WTC11 (cell line): ENCODE data around the gene HIBADH. TPM values are rescaled to one million over a fixed set of nuclear protein-coding genes. Genes with fewer than 3 reads are reported as not detected.
"Not testable (repeated sequence)": the region's sequence is repeated elsewhere in the genome, so short reads cannot be mapped to it uniquely, and the experiment has no call there.

Source experiments
- ATAC-seq: fragments of 200-7000 bp; cut with Tn5 transposase; 2 replicates; pipeline ENCODE4 v1.10.0; 2021; ENCODE audit warnings: mild to moderate bottlenecking, moderate library complexity
- CTCF ChIA-PET: fragments of 300-600 bp; sonication (Branson Sonifier 250); formaldehyde crosslinking; loops from one replicate; lab custom pipeline; 2021; ENCODE audit warnings: antibody characterized with exemption; lab: Charles Lee
- POLR2A ChIA-PET: fragments of 350-600 bp; sonication (Branson Sonifier 250); formaldehyde crosslinking; loops from one replicate; lab custom pipeline; 2021; ENCODE audit warnings: antibody characterized with exemption; lab: Charles Lee
- DNase-seq: peaks from one replicate; pipeline ENCODE4 v3.0.0; 2021; ENCODE audit warnings: low spot score
- H3K27ac Mint-ChIP-seq: 2 replicates; pipeline ENCODE4 v1.8.0; 2021; ENCODE audit warnings: mixed read lengths
- H3K27me3 Mint-ChIP-seq: 2 replicates; pipeline ENCODE4 v1.8.0; 2021; ENCODE audit warnings: low read depth, mild to moderate bottlenecking, moderate library complexity, mixed read lengths
- H3K36me3 Mint-ChIP-seq: 2 replicates; pipeline ENCODE4 v1.8.0; 2021; ENCODE audit warnings: mixed read lengths
- H3K4me1 Mint-ChIP-seq: 2 replicates; pipeline ENCODE4 v1.8.0; 2022; ENCODE audit warnings: mixed read lengths
- H3K4me3 Mint-ChIP-seq: 2 replicates; pipeline ENCODE4 v1.8.0; 2021; ENCODE audit warnings: mild to moderate bottlenecking, moderate library complexity, mixed read lengths
- H3K9me3 Mint-ChIP-seq: 2 replicates; pipeline ENCODE4 v1.8.0; 2021; ENCODE audit warnings: mixed read lengths
- ATF1 ChIP-seq: sonication (generic); formaldehyde crosslinking; IDR thresholded peaks from 2 replicates; pipeline ENCODE4 v1.8.1; 2023; ENCODE audit warnings: mild to moderate bottlenecking, moderate library complexity, missing genetic modification reagents
- CREM ChIP-seq: sonication (generic); formaldehyde crosslinking; IDR thresholded peaks from 2 replicates; pipeline ENCODE4 v1.8.1; 2022; ENCODE audit warnings: mild to moderate bottlenecking, missing genetic modification reagents, moderate library complexity
- ETV6 ChIP-seq: sonication (generic); formaldehyde crosslinking; IDR thresholded peaks from 2 replicates; pipeline ENCODE4 v1.8.1; 2022; ENCODE audit warnings: mild to moderate bottlenecking, missing genetic modification reagents
- HMGA2 ChIP-seq: fragments of 250-450 bp; sonication (Bioruptor Pico); IDR thresholded peaks from 2 replicates; pipeline ENCODE4 v1.4.0; 2021; ENCODE audit warnings: mild to moderate bottlenecking, moderate library complexity
- MXD4 ChIP-seq: fragments of 250-450 bp; sonication (Bioruptor Pico); IDR thresholded peaks from 2 replicates; pipeline ENCODE4 v1.8.0; 2021; ENCODE audit warnings: mild to moderate bottlenecking, moderate library complexity, borderline replicate concordance
- MYBL2 ChIP-seq: sonication (generic); formaldehyde crosslinking; IDR thresholded peaks from 2 replicates; pipeline ENCODE4 v1.8.1; 2023; ENCODE audit warnings: mild to moderate bottlenecking, moderate library complexity, missing genetic modification reagents
- NFYB ChIP-seq: sonication (generic); formaldehyde crosslinking; conservative IDR thresholded peaks from 2 replicates; pipeline ENCODE4 v1.8.0; 2022; ENCODE audit warnings: low read depth, missing genetic modification reagents
- OVOL2 ChIP-seq: fragments of 250-450 bp; sonication (Bioruptor Pico); IDR thresholded peaks from 2 replicates; pipeline ENCODE4 v1.9.0; 2021; ENCODE audit warnings: mild to moderate bottlenecking, borderline replicate concordance
- PRRX2 ChIP-seq: fragments of 250-450 bp; sonication (Bioruptor Pico); IDR thresholded peaks from 2 replicates; pipeline ENCODE4 v1.8.0; 2021; ENCODE audit warnings: mild to moderate bottlenecking
- RELA ChIP-seq: sonication (generic); formaldehyde crosslinking; IDR thresholded peaks from 2 replicates; pipeline ENCODE4 v1.8.1; 2022; ENCODE audit warnings: missing genetic modification reagents, mild to moderate bottlenecking, borderline replicate concordance
- SP1 ChIP-seq: sonication (generic); formaldehyde crosslinking; conservative IDR thresholded peaks from 2 replicates; pipeline ENCODE4 v1.8.1; 2022; ENCODE audit warnings: missing genetic modification reagents
- TCF7 ChIP-seq: sonication (generic); formaldehyde crosslinking; IDR thresholded peaks from 2 replicates; pipeline ENCODE4 v1.8.0; 2022; ENCODE audit warnings: mild to moderate bottlenecking, low read depth, missing genetic modification reagents, moderate library complexity
- TEAD4 ChIP-seq: sonication (generic); formaldehyde crosslinking; IDR thresholded peaks from 2 replicates; pipeline ENCODE4 v1.8.0; 2022; ENCODE audit warnings: mild to moderate bottlenecking, missing genetic modification reagents
- TP53 ChIP-seq: sonication (generic); formaldehyde crosslinking; IDR thresholded peaks from 2 replicates; pipeline ENCODE4 v1.8.1; 2023; ENCODE audit warnings: mild to moderate bottlenecking, missing genetic modification reagents
- ZBTB21 ChIP-seq: sonication (generic); formaldehyde crosslinking; IDR thresholded peaks from 2 replicates; pipeline ENCODE4 v1.8.1; 2023; ENCODE audit warnings: mild to moderate bottlenecking, missing genetic modification reagents, borderline replicate concordance
- ZNF219 ChIP-seq: sonication (generic); formaldehyde crosslinking; IDR thresholded peaks from 2 replicates; pipeline ENCODE4 v1.8.0; 2023; ENCODE audit warnings: missing genetic modification reagents, mild to moderate bottlenecking, borderline replicate concordance
- ZNF232 ChIP-seq: sonication (generic); formaldehyde crosslinking; IDR thresholded peaks from 2 replicates; pipeline ENCODE4 v1.8.0; 2022; ENCODE audit warnings: mild to moderate bottlenecking, missing genetic modification reagents
- ZNF396 ChIP-seq: fragments of 250-450 bp; sonication (Bioruptor Pico); IDR thresholded peaks from 2 replicates; pipeline ENCODE4 v1.8.0; 2021; ENCODE audit warnings: mild to moderate bottlenecking, moderate library complexity, borderline replicate concordance
- ZNF671 ChIP-seq: fragments of 250-450 bp; sonication (Bioruptor Pico); IDR thresholded peaks from 2 replicates; pipeline ENCODE4 v1.8.0; 2021; ENCODE audit warnings: mild to moderate bottlenecking
- total RNA-seq: library from RNA; stranded (reverse); gene quantifications from 3 replicates; pipeline ENCODE4 v1.2.3, GENCODE V29; 2021
- TF ChIP-seq, protein P1 (sequence below): fragments of 250-450 bp; sonication (Bioruptor Pico); IDR thresholded peaks from 2 replicates; pipeline ENCODE4 v1.8.0; 2021; ENCODE audit warnings: mild to moderate bottlenecking
- TF ChIP-seq, protein P2 (sequence below): sonication (generic); formaldehyde crosslinking; IDR thresholded peaks from 2 replicates; pipeline ENCODE4 v1.8.1; 2023; ENCODE audit warnings: mild to moderate bottlenecking, missing genetic modification reagents
- TF ChIP-seq, protein P3 (sequence below): sonication (generic); formaldehyde crosslinking; IDR thresholded peaks from 2 replicates; pipeline ENCODE4 v1.8.0; 2022; ENCODE audit warnings: mild to moderate bottlenecking, missing genetic modification reagents
- TF ChIP-seq, protein P4 (sequence below): fragments of 250-450 bp; sonication (Bioruptor Pico); IDR thresholded peaks from 2 replicates; pipeline ENCODE4 v1.9.0; 2021; ENCODE audit warnings: moderate library complexity, mild to moderate bottlenecking, inconsistent platforms, borderline replicate concordance
- TF ChIP-seq, protein P5 (sequence below): sonication (generic); formaldehyde crosslinking; IDR thresholded peaks from 2 replicates; pipeline ENCODE4 v1.8.1; 2022; ENCODE audit warnings: mild to moderate bottlenecking, moderate library complexity, missing genetic modification reagents
- TF ChIP-seq, protein P6 (sequence below): sonication (generic); formaldehyde crosslinking; IDR thresholded peaks from 2 replicates; pipeline ENCODE4 v1.8.0; 2022; ENCODE audit warnings: mild to moderate bottlenecking, missing genetic modification reagents
- TF ChIP-seq, protein P7 (sequence below): sonication (generic); formaldehyde crosslinking; IDR thresholded peaks from 2 replicates; pipeline ENCODE4 v1.8.1; 2023; ENCODE audit warnings: mild to moderate bottlenecking, missing genetic modification reagents, moderate library complexity
- TF ChIP-seq, protein P8 (sequence below): fragments of 250-450 bp; sonication (Bioruptor Pico); IDR thresholded peaks from 2 replicates; pipeline ENCODE4 v1.9.0; 2021; ENCODE audit warnings: mild to moderate bottlenecking

The HIBADH gene
- total RNA-seq, 1 experiment from 2014 or later: 27.9 TPM

DNA sequence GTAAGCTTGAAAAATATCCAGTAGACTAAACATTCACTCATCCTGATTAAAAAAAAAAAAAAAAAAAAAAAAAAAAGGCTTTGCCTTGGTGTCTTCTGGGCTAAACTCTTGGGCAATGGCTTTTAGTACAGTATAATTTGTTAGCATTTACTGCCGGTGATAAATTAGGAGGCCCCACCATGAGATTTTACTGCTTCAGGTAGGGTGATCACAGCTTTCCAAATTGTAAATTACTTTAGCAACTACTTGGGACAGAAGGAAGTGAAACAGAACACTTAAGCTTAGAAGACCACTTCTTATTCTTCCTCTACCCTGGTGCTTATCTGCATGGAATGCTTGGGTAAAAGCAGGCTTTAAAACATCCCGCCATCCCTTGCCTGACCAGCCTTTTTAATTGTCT, 152.1 kb downstream of the HIBADH start (continued):
- TF ChIP-seq, protein P1, sequence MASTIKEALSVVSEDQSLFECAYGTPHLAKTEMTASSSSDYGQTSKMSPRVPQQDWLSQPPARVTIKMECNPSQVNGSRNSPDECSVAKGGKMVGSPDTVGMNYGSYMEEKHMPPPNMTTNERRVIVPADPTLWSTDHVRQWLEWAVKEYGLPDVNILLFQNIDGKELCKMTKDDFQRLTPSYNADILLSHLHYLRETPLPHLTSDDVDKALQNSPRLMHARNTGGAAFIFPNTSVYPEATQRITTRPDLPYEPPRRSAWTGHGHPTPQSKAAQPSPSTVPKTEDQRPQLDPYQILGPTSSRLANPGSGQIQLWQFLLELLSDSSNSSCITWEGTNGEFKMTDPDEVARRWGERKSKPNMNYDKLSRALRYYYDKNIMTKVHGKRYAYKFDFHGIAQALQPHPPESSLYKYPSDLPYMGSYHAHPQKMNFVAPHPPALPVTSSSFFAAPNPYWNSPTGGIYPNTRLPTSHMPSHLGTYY (CRISPR knock-in tag): no peak
- TF ChIP-seq, protein P2, sequence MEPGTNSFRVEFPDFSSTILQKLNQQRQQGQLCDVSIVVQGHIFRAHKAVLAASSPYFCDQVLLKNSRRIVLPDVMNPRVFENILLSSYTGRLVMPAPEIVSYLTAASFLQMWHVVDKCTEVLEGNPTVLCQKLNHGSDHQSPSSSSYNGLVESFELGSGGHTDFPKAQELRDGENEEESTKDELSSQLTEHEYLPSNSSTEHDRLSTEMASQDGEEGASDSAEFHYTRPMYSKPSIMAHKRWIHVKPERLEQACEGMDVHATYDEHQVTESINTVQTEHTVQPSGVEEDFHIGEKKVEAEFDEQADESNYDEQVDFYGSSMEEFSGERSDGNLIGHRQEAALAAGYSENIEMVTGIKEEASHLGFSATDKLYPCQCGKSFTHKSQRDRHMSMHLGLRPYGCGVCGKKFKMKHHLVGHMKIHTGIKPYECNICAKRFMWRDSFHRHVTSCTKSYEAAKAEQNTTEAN (CRISPR knock-in tag): no peak
- TF ChIP-seq, protein P3, sequence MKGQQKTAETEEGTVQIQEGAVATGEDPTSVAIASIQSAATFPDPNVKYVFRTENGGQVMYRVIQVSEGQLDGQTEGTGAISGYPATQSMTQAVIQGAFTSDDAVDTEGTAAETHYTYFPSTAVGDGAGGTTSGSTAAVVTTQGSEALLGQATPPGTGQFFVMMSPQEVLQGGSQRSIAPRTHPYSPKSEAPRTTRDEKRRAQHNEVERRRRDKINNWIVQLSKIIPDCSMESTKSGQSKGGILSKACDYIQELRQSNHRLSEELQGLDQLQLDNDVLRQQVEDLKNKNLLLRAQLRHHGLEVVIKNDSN (CRISPR knock-in tag): no peak
- no peak for TF ChIP-seq CREM
- TF ChIP-seq TCF7: no peak
- TF ChIP-seq NFYB: no peak
- TF ChIP-seq, protein P4, sequence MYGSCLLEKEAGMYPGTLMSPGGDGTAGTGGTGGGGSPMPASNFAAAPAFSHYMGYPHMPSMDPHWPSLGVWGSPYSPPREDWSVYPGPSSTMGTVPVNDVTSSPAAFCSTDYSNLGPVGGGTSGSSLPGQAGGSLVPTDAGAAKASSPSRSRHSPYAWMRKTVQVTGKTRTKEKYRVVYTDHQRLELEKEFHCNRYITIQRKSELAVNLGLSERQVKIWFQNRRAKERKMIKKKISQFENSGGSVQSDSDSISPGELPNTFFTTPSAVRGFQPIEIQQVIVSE (CRISPR knock-in tag): no peak
- TF ChIP-seq ZNF219 (CRISPR knock-in tag): no peak

DNA sequence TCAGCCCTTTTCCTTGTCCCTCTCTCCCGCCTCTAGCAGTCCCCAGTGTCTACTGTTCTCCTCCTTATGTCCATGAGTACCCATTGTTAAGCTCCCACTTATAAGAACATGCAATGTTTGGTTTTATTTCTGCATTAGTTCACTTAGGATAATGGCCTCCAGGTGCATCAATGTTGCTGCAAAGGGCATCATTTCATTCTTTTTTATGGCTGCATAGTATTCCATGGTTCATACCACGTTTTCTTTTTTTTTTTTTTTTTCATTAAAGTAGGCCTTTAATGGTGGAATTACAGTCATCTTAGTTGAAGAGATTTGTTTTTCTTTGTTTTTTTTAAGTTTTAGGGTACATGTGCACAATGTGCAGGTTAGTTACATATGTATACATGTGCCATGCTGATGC, 160.8 kb downstream of the HIBADH start:
- H3K9me3 Mint-ChIP-seq, H3K4me3 Mint-ChIP-seq, DNase-seq, CTCF ChIA-PET, H3K27ac Mint-ChIP-seq, POLR2A ChIA-PET, H3K4me1 Mint-ChIP-seq, H3K27me3 Mint-ChIP-seq, H3K36me3 Mint-ChIP-seq, ATAC-seq: not testable (repeated sequence)

DNA sequence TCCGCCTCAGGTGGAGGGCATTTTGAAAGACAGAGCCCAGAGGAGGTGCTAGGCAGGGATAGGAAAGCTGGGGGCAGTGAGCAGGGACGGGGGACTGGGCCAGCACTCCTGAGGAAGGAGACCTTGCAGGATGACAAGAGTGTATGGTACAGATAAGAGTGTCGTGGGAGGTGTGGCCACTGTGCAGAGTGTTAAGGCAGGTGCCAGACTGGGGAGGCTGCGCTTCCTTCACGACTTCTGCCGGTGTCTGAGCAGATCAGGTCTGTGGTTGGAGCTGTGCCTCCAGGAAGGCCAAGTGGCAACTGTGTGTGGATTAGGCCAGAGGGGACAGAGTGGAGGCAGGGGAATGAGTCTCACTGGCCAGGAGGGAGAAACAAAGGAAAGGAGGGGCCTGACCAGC, 161.7 kb downstream of the HIBADH start:
- CTCF ChIA-PET: no interaction called here
- no peak overlapping the region for H3K27ac Mint-ChIP-seq
- POLR2A ChIA-PET: interaction anchor here (0.5 kb wide), 1 partner anchor 222 kb away, joined by 3 read pairs; no protein-coding TSS in a partner anchor

DNA sequence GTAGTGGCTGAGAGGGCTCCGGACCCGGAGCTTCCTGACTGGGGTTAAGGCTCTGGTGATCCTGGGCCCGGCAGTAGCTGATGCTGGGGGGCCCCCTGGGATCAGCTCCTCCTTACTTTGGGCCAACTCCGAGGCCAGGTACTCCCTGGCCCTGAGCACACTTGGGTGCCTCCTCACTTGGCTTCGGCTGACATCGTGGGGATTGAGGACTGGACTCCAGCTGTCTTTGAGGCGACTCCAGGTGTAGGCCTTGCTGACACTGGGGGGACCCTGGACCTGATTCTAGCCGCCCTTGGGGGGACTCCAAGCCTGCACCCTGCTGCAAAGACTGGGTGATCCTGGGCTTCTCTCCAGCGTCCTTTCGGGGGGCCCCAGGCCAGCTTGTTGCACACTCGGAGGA, 170.5 kb downstream of the HIBADH start:
- ATAC-seq: no peak
- POLR2A ChIA-PET: no interaction called here
- Mint-ChIP-seq H3K9me3 (no peaks in the 10 kb centered on the region), H3K4me1 (no peaks in the 10 kb centered on the region), H3K4me3 (no peak overlapping the region), H3K36me3 (no peaks in the 10 kb centered on the region), H3K27ac (no peak overlapping the region), H3K27me3 (peaks cover 10% of the 10 kb centered on the region)
- DNase-seq: no peak
- CTCF ChIA-PET: interaction anchor here (0.6 kb wide), 1 partner anchor 1904 kb away, joined by 3 read pairs; no protein-coding TSS in a partner anchor
- TF ChIP-seq, protein P5, sequence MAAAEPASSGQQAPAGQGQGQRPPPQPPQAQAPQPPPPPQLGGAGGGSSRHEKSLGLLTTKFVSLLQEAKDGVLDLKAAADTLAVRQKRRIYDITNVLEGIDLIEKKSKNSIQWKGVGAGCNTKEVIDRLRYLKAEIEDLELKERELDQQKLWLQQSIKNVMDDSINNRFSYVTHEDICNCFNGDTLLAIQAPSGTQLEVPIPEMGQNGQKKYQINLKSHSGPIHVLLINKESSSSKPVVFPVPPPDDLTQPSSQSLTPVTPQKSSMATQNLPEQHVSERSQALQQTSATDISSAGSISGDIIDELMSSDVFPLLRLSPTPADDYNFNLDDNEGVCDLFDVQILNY (CRISPR knock-in tag): no peak
- TF ChIP-seq, protein P3 (CRISPR knock-in tag): no peak
- TF ChIP-seq PRRX2 (CRISPR knock-in tag): no peak
- TF ChIP-seq MYBL2 (CRISPR knock-in tag): no peak
- TF ChIP-seq, protein P6, sequence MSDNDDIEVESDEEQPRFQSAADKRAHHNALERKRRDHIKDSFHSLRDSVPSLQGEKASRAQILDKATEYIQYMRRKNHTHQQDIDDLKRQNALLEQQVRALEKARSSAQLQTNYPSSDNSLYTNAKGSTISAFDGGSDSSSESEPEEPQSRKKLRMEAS (CRISPR knock-in tag): no peak
- TF ChIP-seq, protein P2 (CRISPR knock-in tag): no peak
- TF ChIP-seq SP1: no peak
- TF ChIP-seq ZNF671 (CRISPR knock-in tag): no peak
- no peak for TF ChIP-seq TEAD4
- TF ChIP-seq ETV6 (CRISPR knock-in tag): no peak

More for the DNA sequence above, 161.7 kb downstream of the HIBADH start:
- DNase-seq: no peak
- Mint-ChIP-seq H3K27me3 (no peaks in the 10 kb centered on the region; the same call in 1 of the 2 replicates), H3K4me3 (no peak overlapping the region), H3K36me3 (no peaks in the 10 kb centered on the region), H3K9me3 (peaks cover 5% of the 10 kb centered on the region; the same call in 1 of the 2 replicates), H3K4me1 (no peaks in the 10 kb centered on the region)
- TF ChIP-seq ZBTB21 (no peak), TP53 (CRISPR knock-in tag) (no peak), TCF7 (no peak), RELA (no peak), HMGA2 (no peak), ATF1 (CRISPR knock-in tag) (no peak), ZNF232 (CRISPR knock-in tag) (no peak), TEAD4 (no peak), MXD4 (CRISPR knock-in tag) (no peak), OVOL2 (CRISPR knock-in tag) (no peak), ZNF396 (CRISPR knock-in tag) (no peak)
- TF ChIP-seq, protein P7, sequence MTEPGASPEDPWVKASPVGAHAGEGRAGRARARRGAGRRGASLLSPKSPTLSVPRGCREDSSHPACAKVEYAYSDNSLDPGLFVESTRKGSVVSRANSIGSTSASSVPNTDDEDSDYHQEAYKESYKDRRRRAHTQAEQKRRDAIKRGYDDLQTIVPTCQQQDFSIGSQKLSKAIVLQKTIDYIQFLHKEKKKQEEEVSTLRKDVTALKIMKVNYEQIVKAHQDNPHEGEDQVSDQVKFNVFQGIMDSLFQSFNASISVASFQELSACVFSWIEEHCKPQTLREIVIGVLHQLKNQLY: no peak
- TF ChIP-seq, protein P8, sequence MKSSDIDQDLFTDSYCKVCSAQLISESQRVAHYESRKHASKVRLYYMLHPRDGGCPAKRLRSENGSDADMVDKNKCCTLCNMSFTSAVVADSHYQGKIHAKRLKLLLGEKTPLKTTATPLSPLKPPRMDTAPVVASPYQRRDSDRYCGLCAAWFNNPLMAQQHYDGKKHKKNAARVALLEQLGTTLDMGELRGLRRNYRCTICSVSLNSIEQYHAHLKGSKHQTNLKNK (CRISPR knock-in tag): no peak
- ATAC-seq: no peak
